Germinal center (tissue), 1 donor: ENCODE data around the gene SEMA6D.

Source experiments
- DNase-seq: peaks from one replicate; pipeline ENCODE4 v3.0.0; 2012; ENCODE audit warnings: mixed read lengths, low spot score

SEMA6D gene, protein sequence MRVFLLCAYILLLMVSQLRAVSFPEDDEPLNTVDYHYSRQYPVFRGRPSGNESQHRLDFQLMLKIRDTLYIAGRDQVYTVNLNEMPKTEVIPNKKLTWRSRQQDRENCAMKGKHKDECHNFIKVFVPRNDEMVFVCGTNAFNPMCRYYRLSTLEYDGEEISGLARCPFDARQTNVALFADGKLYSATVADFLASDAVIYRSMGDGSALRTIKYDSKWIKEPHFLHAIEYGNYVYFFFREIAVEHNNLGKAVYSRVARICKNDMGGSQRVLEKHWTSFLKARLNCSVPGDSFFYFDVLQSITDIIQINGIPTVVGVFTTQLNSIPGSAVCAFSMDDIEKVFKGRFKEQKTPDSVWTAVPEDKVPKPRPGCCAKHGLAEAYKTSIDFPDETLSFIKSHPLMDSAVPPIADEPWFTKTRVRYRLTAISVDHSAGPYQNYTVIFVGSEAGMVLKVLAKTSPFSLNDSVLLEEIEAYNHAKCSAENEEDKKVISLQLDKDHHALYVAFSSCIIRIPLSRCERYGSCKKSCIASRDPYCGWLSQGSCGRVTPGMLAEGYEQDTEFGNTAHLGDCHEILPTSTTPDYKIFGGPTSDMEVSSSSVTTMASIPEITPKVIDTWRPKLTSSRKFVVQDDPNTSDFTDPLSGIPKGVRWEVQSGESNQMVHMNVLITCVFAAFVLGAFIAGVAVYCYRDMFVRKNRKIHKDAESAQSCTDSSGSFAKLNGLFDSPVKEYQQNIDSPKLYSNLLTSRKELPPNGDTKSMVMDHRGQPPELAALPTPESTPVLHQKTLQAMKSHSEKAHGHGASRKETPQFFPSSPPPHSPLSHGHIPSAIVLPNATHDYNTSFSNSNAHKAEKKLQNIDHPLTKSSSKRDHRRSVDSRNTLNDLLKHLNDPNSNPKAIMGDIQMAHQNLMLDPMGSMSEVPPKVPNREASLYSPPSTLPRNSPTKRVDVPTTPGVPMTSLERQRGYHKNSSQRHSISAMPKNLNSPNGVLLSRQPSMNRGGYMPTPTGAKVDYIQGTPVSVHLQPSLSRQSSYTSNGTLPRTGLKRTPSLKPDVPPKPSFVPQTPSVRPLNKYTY

DNA sequence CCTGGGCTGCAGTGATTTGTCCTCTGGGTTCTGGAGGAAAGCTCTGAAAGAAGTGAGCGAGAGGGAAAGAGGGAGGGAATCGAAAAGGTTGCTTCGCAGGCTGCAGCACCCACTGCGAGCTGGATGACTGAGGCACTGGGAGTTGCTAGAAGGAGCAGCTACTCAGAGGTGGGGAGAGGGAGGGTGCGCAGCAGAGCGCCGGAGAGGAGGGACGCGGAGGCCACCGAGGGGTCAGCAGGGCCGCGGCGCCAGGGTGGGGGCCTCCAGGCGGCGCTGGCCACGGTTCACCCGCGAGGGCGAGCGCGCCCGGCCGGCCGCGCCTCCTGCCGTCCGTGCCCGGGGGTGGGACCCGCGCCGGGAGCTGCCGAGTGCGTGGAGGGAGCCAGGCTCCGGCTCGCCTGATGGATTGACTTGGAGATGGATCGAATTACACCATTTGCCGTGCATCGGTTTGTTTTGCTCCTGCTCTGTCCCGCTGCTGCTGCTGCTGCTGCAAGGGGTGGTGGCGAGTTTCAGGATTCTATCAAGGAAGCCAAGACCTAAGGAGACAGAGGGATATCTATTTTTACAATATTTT, at the start of gene SEMA6D:
TSS of gene SEMA6D (plus strand) at position 470 of the 577 bp plus-strand sequence. CDS start 42,294 bp downstream, outside the sequence.
- DNase-seq, result peak; percentile 10

DNA sequence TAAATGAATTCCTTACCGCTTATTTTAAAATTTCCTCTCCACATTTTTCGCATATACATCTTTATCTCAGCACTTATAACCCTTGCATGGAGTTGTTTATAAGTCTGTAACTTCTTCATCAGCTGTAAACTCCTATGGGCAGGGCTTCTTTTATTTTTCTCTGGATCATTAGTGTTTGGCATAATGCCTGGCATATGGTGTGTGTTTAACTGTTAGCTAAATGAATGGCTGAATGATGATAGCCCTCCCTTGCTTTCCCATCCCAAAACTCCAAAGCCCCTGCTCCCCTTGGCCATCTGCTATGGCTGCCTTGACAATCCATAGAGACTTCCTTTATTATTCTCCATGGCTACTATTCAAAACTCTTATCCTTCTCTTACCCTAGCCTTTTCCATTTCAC, 48.1 kb upstream of the SEMA6D start:
- no peak for DNase-seq

DNA sequence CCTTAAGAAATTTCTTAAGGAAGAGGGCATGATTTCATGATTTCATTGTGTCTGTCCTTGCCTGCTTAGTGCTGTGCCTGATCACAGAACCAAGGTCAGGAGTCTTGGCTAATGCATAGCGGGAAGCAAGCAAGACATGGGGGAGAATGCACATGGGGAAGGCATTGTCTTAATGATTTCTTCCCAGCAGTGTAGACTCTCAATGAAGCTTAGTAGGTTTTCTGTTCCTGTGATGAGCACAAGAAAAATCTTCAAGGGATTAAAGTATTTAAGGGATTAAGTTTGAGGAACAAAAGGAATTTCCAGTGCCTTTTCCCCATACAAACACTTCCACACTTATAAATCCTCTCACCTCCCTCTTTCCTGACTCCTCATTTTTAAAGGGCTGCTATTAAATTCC, 46.9 kb upstream of the SEMA6D start:
- DNase-seq, result no peak

DNA sequence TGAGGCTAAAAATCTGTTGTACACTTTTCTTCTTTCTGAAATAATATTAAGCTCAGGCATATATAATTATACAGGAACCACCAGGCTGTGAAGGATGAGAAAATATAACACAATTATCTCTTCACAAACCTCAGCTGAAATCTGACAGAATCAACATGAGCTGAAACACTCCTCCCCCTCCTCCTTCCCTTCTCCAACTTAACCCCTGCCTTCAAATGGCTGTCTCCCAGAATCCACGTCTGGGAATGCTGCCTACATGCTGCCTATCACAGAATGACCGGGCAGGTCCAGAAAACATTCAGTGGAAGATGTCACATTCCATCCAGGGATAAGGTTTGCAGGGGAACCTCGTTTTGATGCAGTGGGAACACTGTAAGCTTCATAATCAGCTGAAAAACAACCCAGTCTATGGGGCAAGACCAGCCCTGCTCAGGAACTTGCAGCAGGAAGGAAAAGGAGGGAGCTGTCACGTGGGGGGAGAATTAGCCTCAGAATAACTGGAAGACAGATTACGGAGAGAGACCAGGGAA, 44.0 kb upstream of the SEMA6D start:
- no peak for DNase-seq

DNA sequence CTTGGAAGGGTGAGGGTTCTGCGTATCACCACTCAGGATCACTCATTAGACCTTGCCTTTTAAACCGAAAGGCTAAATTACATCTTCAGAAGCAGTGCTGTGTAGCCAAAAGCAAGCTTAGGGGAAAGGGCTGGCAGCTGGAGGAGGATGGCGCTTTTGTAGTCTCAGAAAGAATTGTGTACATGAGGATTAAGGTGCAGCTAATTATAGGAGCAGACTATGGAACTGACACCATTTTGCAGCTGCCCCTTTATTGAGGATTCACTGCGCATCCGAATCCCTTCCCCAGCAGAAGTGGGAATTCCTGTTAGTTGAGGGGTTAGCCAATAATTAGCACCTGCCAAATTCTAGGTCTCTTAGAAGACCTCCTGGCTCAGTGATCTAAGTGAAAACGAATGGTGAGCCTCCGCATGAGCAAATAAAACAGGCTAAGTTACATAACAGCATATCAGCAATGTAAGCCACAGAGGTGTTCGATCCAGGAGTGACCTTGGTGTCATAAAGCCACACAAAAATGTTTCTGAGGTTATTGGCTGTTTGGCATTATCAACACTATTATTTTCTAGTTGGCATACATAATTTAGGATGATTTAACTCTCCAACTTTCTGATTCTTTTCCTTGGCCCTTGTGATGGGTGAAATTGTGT, 42.6 kb upstream of the SEMA6D start:
- DNase-seq, result no peak

DNA sequence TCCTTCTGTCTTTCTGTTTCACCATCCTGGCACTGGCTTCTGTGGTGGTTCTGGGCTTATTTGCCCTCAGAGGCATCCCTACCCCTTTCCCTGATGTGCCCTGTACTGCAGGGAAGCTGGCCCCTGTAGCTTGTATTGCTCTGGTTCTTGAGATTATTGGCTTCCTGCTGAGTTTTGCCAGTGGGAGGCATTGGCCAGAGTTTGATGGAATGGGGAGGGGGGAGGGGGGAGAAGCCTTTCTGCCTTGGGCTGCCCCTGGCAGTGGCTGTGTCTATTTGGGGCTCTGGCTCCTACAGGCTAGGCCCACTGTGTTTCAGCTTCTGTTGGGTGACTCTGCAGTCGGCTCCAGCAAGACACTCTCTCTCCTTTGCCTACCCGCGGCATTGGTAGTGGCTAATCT, 41.6 kb upstream of the SEMA6D start:
- DNase-seq, result no peak

DNA sequence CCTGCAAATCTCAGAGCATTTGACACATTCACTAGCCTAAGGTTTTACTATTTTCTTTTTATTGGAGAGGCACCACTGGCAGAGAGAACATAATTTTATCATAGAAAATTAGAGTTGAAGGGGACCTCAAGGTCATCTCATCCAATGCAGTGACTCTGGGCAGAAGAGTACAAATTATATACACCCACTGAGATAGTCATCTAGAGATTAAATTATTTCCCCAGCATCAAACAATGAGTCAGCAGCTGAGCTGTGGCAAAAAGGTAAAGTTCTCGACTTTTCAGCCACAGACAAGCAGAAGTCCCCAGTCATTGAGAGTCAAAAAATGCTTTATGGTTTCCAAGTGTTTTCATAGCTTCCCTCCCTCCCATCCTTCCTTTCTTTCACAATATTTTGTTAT, 39.3 kb upstream of the SEMA6D start:
- no peak for DNase-seq

DNA sequence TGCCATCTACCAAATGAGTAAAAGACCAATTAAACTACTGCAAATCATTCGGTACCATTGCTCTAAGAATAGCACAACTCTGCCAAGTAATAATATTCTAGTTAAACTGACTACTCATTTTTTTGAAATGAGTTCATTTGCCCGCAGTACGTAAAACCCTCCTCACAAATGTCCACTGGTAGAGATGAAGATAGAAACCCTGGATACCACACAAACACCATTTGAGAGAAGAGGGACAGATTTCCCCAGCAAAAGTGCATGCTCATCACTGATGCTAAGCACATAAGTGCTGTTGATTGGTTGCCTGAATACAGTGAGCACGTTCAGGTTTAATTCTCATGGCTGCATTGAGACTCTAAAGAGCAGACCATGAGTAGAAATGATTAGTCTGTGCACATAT, 34.6 kb upstream of the SEMA6D start:
- DNase-seq, result no peak

DNA sequence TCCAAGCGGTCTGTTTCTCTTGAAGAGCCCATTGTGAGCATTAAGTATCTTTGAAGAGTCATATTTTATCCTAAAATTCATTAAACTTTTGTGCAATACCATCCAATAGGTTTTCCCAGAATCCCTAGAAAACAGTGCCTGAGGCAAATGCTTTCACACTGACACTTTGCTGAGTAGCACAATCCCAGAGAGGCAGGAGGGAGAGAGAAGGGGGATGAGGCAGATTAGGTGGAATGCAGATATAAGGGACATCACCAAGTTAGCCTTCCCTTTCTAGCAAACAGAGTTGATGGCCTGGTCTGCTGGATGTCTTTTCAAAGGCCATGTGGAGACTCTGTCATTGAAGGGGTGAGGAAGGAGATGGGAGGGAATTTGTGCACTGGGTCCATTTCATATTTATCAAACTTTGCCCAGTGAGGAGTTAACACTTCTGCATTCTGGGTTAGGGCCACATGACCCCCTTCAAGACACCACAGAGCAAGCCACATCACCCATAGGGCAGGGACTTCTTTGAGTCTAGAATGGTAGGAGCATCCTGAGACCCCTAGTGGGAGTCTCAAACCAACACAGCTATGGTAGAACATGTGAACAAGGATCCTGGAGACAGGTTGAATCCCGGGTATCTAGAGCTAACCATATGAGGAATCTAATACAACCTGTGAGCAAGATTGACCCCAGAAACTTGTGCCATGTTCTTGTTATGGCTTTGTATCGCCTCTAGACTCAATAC, 32.0 kb upstream of the SEMA6D start:
- DNase-seq, result no peak

DNA sequence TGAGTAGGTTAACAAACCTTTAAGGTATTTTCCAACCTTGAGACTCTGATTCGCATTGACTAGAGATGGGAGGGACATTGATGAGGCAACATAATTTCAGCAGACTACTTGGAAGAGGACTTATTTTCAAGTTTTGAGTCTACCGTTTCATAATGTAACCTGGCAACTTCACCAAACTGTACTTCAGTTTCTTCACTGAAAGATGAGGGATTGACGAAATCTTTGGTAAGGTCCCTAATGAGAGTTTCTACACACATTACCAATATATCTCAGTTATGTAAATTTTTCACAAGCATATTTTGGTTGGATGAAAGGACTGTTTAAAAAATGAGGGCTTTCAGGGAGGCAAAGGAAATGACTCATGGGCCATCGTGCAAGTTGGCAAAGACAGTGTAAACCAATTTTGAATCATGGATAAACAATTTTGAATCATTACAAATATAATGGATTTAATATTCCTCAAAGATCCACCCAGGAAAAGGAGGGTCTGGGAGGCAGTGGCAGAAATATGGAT, 28.7 kb upstream of the SEMA6D start:
- no peak for DNase-seq

DNA sequence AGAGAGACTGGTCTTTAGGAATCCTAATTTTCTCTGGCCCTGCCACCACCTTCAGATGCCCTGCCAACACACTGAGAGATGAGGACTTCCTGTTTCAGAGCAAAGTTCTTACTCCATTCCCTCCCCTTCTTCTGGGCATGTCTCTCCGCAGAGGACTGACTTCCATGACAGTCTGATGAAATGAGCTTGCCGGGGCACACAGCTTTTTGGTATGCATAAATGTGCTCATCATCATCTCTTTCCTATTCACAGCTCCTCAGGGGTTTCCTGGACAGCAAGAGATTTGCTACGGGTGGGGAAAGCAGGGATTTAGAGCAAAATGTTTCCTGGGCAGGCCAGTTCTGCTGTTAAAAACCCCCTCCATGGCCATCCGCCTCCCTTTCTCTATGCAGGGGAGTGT, 27.6 kb upstream of the SEMA6D start:
- no peak for DNase-seq

DNA sequence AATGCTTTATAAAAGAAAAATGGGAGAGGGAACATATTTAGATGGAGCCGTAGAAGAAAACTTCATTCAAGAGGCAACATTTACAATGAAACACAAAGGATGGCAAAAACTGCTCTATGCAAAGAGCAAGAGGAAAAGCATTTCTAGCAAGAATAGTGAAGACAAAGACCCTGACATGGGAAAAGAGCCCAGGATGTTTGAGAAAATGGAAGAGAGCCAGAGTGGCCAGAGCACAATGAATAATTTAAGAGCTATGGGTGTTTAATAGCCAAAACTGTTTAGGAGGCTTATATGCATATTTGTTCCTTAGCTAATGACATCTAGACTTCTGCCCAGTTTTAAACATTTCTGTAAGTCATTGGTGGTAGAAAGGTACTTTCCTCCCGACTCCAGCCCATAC, 25.4 kb upstream of the SEMA6D start:
- DNase-seq, result no peak

DNA sequence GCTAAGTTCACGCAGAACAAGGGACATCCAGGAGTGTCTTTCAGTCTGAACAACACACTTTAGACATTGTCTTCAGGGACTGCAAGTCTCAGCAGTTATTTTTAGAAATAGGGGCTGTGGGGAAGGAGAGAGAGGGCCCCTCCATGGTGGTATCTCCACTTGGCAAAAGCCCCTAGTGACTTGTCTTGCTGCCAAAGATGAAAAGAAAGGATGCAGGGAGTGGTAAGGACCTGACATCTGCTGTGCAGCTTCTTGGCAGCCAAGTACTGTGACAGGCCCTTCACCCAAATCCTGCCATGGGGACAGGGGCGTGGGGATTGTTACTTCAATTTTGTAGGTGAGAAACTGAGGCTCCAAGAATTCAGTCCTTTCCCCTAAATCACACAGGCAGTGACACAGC, 21.0 kb upstream of the SEMA6D start:
- DNase-seq, result no peak

DNA sequence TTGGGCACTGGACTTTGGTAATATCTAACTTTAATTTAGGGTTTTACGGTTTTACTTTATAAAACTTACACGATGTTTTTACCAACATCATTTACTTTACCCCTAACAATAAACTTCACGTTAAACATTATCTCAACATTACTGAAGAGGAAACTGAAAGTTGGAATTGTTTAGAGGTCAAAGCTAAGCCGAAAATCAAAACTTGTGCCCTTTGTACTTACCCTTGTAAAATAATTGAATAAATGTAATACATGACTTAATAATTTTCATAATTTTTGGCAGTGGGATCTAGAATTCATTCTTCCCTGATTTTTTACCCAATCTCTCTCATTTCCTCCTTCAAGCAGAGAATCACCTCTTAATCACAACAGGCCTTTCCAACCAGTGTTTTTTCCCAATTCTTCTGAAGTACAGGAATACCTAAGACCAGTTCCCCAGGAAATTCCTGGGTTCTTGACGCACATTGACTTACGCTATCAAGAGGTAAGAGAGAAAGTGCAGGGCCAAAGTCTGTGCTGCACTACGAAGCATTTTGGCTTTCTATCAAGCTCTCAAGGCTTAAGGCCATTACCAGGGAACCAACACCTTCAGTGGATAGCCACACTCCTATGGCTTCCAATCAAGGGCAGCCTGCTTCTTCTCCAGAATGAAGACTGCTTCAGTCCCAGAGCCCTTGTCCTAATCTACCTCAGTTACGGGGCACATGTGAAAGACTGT, 11.9 kb upstream of the SEMA6D start:
- no peak for DNase-seq

DNA sequence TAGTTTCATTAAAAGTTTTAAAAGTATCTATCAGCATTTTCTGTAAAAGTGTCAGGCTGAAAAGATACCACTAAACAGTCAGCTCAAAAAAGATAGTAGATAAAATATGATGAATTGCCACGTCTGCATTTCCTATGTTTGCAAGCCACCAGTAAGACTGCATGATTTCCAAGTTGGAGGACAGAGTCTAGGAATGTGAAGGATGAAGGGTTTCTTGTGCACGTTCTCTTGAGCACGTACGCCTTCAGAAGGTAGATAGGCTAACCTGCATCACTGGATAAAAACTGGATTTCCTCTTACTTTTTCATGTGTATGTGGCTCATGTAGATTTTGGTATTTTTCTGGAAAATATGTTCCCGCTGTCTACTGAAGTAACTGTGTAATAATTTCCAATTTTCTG, 9.9 kb upstream of the SEMA6D start:
- DNase-seq, result no peak

DNA sequence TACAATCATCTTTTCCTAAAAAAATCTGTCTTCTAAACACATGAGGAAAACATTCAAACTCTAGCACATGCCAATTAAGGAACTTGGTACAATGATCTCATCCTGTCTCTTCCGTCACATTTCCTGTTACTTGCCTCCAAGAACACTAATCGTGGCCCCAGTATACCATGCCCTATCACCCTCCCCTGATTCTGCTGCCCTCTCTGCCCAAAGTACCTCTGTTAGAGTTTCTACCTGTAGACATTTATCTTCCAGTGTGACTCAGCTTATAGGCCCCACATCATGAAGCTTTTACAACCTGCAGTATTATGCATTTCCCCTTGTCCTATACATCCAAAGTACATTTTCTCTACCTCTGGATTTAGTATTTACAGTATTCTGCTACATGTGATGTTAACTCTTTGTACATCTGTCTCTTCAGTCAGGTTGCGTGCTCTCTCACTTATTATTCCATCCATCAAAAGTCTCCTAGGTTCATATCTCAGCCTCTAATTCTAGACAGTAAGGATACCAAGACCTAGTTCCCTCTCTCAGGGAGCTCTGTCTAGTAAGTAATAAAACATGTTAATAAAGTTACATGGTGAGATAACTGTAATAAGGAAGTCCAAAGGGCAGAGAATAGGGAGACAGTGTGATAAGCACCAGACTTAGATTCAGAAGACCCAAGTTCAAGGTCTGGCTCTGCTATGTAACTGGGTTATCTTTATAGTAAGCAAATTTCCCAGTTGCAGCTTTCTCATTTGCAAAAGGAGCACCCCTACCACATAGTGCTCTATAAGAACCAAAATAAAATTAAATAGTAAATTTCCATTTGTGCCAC, 8.9 kb upstream of the SEMA6D start:
- DNase-seq, result no peak

DNA sequence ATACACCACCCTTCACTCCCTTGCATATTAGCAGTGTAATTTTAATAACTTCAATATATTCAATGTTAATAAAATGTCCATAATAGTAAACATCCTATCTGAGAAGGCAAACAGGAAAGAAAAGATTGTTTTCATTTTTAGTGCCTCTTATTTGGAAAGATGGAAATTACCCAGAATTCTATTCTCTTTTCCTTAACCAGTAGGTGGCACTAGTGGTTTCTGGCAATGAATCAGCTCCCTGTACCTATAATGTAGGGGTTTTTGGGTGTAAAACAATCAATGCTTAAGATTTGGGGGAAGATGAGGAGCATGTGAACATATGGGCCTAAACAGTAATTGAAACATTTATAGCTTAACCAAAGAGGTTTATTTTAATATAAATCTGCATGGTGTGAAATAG, 5.7 kb upstream of the SEMA6D start:
- DNase-seq, result no peak

DNA sequence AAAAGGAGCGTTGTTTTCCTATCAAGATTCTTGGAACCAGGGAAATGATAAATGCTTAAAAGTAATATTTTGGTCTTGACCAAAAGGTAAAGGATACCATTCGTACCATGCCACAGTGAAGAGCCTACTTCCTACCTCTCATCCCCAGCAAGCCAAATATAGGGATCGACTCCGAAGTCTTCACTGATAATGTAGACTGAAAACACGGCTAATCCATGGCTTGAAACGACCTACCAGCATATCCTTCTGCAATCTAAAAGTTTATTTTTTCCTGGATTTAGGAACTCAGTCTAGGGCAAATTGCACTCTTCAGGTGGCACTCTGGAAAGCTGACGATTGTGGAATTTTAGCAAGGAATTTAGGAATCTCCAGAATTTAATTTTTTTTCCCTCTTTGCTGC, 1.9 kb upstream of the SEMA6D start:
- DNase-seq, result no peak

DNA sequence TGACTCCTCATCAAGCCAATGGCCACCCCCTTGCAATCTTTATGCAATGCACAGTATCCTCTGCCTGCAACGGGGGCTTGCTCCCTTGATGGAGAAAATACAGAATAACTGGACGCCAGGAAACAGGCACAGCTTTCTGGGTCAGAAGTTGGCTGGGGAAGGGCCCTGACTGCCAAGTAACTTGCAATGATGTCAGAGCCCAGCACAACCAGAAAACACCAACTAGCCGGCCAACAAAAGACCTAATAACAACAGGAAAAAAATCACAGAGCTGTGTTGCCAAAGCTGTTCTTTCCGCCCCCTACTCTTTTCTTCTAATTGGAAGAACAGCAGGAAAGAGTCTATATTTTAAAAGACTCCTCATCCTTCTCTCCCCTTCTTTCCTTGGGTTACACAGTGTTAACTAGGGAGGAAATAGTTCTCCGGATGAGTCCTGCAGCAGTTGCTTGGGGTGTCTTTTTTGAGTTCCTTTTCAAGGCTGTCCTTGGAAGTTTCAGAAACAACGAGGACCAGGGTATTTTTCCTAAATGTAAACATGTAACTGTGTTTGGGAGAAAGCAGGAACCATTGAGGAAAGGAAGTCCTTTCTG, 1.4 kb upstream of the SEMA6D start:
- DNase-seq, result no peak
